H9 (cell line): ENCODE results near the gene IQCM. TPM values are rescaled to one million over a fixed set of nuclear protein-coding genes. Genes with fewer than 3 reads are reported as not detected.

Experiments used
- DNase-seq: peaks from one replicate; pipeline ENCODE4 v3.0.0-alpha.2; 2017
- H2AFZ ChIP-seq: one replicate; pipeline ENCODE4 v1.6.1; 2013; ENCODE audit warnings: mild to moderate bottlenecking, low read length, control low read depth, moderate library complexity
- H2AK5ac ChIP-seq: 2 replicates; pipeline ENCODE4 v1.6.1; 2013; ENCODE audit warnings: low read length, control low read depth, mixed read lengths; ENCODE audit not compliant: insufficient read length
- H2BK120ac ChIP-seq: one replicate; pipeline ENCODE4 v1.6.1; 2013; ENCODE audit warnings: low read depth, mild to moderate bottlenecking, low read length, control low read depth, inconsistent platforms; ENCODE audit not compliant: poor library complexity, severe bottlenecking
- H2BK12ac ChIP-seq: 2 replicates; pipeline ENCODE4 v1.6.1; 2013; ENCODE audit warnings: low read length, control low read depth, mixed read lengths, low read depth; ENCODE audit not compliant: insufficient read length
- H2BK15ac ChIP-seq: 2 replicates; pipeline ENCODE4 v1.6.1; 2013; ENCODE audit warnings: low read depth, low read length, control low read depth
- H2BK20ac ChIP-seq: one replicate; pipeline ENCODE4 v1.6.1; 2013; ENCODE audit warnings: low read depth, mild to moderate bottlenecking, low read length, control low read depth, inconsistent platforms; ENCODE audit not compliant: poor library complexity, severe bottlenecking
- H2BK5ac ChIP-seq: 2 replicates; pipeline ENCODE4 v1.6.1; 2013; ENCODE audit warnings: low read length, control low read depth, mixed read lengths; ENCODE audit not compliant: insufficient read length
- H3K14ac ChIP-seq: 2 replicates; pipeline ENCODE4 v1.6.1; 2013; ENCODE audit warnings: low read length, control low read depth; ENCODE audit not compliant: insufficient read depth
- H3K18ac ChIP-seq: 2 replicates; pipeline ENCODE4 v1.6.1; 2013; ENCODE audit warnings: low read depth, mild to moderate bottlenecking, mixed read lengths, low read length, control low read depth; ENCODE audit not compliant: insufficient read length
- H3K23ac ChIP-seq: 2 replicates; pipeline ENCODE4 v1.6.1; 2013; ENCODE audit warnings: low read length, control low read depth, mixed read lengths, low read depth; ENCODE audit not compliant: insufficient read length
- H3K23me2 ChIP-seq: 2 replicates; pipeline ENCODE4 v1.6.1; 2013; ENCODE audit warnings: low read depth, mild to moderate bottlenecking, mixed read lengths, low read length, control low read depth; ENCODE audit not compliant: insufficient read length, poor library complexity, severe bottlenecking
- H3K27ac ChIP-seq: 2 replicates; pipeline ENCODE4 v1.5.1; 2013; ENCODE audit warnings: low read length, control low read depth, mixed read lengths, low read depth; ENCODE audit not compliant: insufficient read length
- H3K27me3 ChIP-seq: 2 replicates; pipeline ENCODE4 v1.6.1; 2013; ENCODE audit warnings: low read length, control low read depth, inconsistent platforms; ENCODE audit not compliant: insufficient read depth
- H3K4ac ChIP-seq: 2 replicates; pipeline ENCODE4 v1.6.1; 2013; ENCODE audit warnings: low read depth, mild to moderate bottlenecking, control low read depth, inconsistent platforms, low read length, moderate library complexity
- H3K4me1 ChIP-seq: 2 replicates; pipeline ENCODE4 v1.6.1; 2013; ENCODE audit warnings: low read length, control low read depth, inconsistent platforms; ENCODE audit not compliant: insufficient read depth
- H3K4me2 ChIP-seq: 2 replicates; pipeline ENCODE4 v1.6.1; 2013; ENCODE audit warnings: low read length, control low read depth, mixed read lengths; ENCODE audit not compliant: insufficient read length, insufficient read depth
- H3K56ac ChIP-seq: 2 replicates; pipeline ENCODE4 v1.6.1; 2013; ENCODE audit warnings: low read depth, mild to moderate bottlenecking, mixed read lengths, low read length, control low read depth; ENCODE audit not compliant: insufficient read length
- H3K79me1 ChIP-seq: 2 replicates; pipeline ENCODE4 v1.6.1; 2013; ENCODE audit warnings: low read depth, mild to moderate bottlenecking, moderate library complexity, low read length, control low read depth, inconsistent platforms; ENCODE audit not compliant: insufficient read depth, poor library complexity, severe bottlenecking
- H3K79me2 ChIP-seq: 2 replicates; pipeline ENCODE4 v1.6.1; 2013; ENCODE audit warnings: low read length, control low read depth, inconsistent platforms; ENCODE audit not compliant: insufficient read depth
- H3K9ac ChIP-seq: 2 replicates; pipeline ENCODE4 v1.6.1; 2013; ENCODE audit warnings: low read length, control low read depth, mixed read lengths; ENCODE audit not compliant: insufficient read length; ENCODE audit errors: extremely low read depth
- H3K9me3 ChIP-seq: one replicate; pipeline ENCODE4 v1.6.1; 2013; ENCODE audit warnings: low read depth, low read length, inconsistent platforms; ENCODE audit not compliant: control insufficient read depth
- H3T11ph ChIP-seq: one replicate; pipeline ENCODE4 v1.6.1; 2013; ENCODE audit warnings: mild to moderate bottlenecking, low read length, control low read depth, inconsistent platforms
- H4K20me1 ChIP-seq: one replicate; pipeline ENCODE4 v1.6.1; 2013; ENCODE audit not compliant: control insufficient read depth, insufficient read length, insufficient read depth
- H4K5ac ChIP-seq: 2 replicates; pipeline ENCODE4 v1.6.1; 2013; ENCODE audit warnings: low read depth, mild to moderate bottlenecking, mixed read lengths, low read length, control low read depth; ENCODE audit not compliant: insufficient read length
- H4K8ac ChIP-seq: replicated peaks from 2 replicates; pipeline ENCODE4 v1.6.1; 2013; ENCODE audit warnings: low read length, control low read depth, mixed read lengths, low read depth; ENCODE audit not compliant: insufficient read length
- H4K91ac ChIP-seq: 2 replicates; pipeline ENCODE4 v1.6.1; 2013; ENCODE audit warnings: low read depth, mild to moderate bottlenecking, moderate library complexity, mixed read lengths, low read length, control low read depth; ENCODE audit not compliant: insufficient read length
- H3K27ac Mint-ChIP-seq, 3 experiments: 2 replicates in 2 of 3; 3 replicates in 1 of 3; pipeline ENCODE4 v1.8.0; 2020 to 2021; ENCODE audit warnings: mixed read lengths in 3 of 3, mild to moderate bottlenecking in 1 of 3, moderate library complexity in 1 of 3
- H3K27me3 Mint-ChIP-seq: 2 replicates; pipeline ENCODE4 v1.8.0; 2021; ENCODE audit warnings: low read depth, mild to moderate bottlenecking, moderate library complexity, mixed read lengths
- H3K36me3 Mint-ChIP-seq, 3 experiments: 2 replicates in 2 of 3; 3 replicates in 1 of 3; pipeline ENCODE4 v1.8.0; 2020 to 2021; ENCODE audit warnings: low read depth in 3 of 3, mixed read lengths in 3 of 3; ENCODE audit not compliant: insufficient read depth in 1 of 3
- H3K4me1 Mint-ChIP-seq, 2 experiments: 2 replicates each; pipeline ENCODE4 v1.8.0; 2020; ENCODE audit warnings: mixed read lengths in 2 of 2
- H3K4me3 Mint-ChIP-seq, 2 experiments: 2 replicates in 1 of 2; 3 replicates in 1 of 2; pipeline ENCODE4 v1.8.0; 2020 to 2021; ENCODE audit warnings: mild to moderate bottlenecking in 2 of 2, mixed read lengths in 2 of 2, moderate library complexity in 1 of 2
- H3K9me3 Mint-ChIP-seq, 2 experiments: 2 replicates in 1 of 2; 3 replicates in 1 of 2; pipeline ENCODE4 v1.8.0; 2020; ENCODE audit warnings: mild to moderate bottlenecking in 2 of 2, mixed read lengths in 2 of 2, moderate library complexity in 1 of 2
- CTCF ChIP-seq: fragments of 200-600 bp; sonication (generic); conservative IDR thresholded peaks from 3 replicates; pipeline ENCODE4 v1.8.0; 2021; ENCODE audit warnings: antibody characterized with exemption, mild to moderate bottlenecking
- total RNA-seq: library from RNA; stranded (reverse); gene quantifications from 2 replicates; pipeline ENCODE4 v1.2.1, GENCODE V29; 2021

Gene IQCM
- total RNA-seq, 1 experiment from 2014 or later = 0.15 TPM

DNA sequence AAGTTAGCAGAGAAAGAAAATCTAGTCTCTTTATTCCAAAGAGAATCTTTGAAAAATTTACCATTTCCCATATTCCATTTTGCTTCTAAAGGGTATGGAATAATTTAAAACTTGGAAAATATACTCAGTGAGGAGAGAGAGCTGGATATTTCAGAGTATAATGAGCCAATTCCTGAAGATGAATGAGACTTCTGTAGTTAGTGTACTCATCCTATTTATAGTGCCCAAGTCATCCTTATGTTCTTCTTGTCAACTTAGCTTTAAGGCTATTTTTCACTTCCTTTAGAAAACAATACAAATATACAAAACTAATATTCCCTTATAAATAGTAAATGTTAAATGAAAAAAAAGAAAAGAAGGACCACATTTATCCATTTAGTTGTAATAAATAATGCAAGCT lies 302.6 kb downstream of the IQCM start:
- H3T11ph ChIP-seq = no peak overlapping the region
- DNase-seq = no peak
- no peak overlapping the region for H2AK5ac ChIP-seq
- H3K14ac ChIP-seq = no peak overlapping the region
- no peak overlapping the region for H2BK12ac ChIP-seq
- H3K4me1 Mint-ChIP-seq = no peaks in the 10 kb centered on the region
- H4K8ac ChIP-seq = no peak overlapping the region
- no peak overlapping the region for H2AFZ ChIP-seq
- no peaks in the 10 kb centered on the region for H4K20me1 ChIP-seq
- no peak overlapping the region for H4K91ac ChIP-seq
- H3K4me2 ChIP-seq = no peak overlapping the region
- TF ChIP-seq CTCF = no peak
- no peak overlapping the region for H3K27ac Mint-ChIP-seq
- H3K27ac ChIP-seq = no peak overlapping the region
- peaks cover 6 to 13% (median 11%) of the 10 kb centered on the region in 3 experiments; a peak in 6 of 7 replicates for H3K36me3 Mint-ChIP-seq
- no peak overlapping the region for H2BK120ac ChIP-seq
- no peak overlapping the region for H3K18ac ChIP-seq
- H4K5ac ChIP-seq = no peak overlapping the region
- no peaks in the 10 kb centered on the region for H3K79me1 ChIP-seq
- H3K27me3 ChIP-seq = no peaks in the 10 kb centered on the region
- H3K4me3 Mint-ChIP-seq = no peak overlapping the region
- no peak overlapping the region for H2BK5ac ChIP-seq
- H3K4me1 ChIP-seq = no peaks in the 10 kb centered on the region
- H3K79me2 ChIP-seq = no peaks in the 10 kb centered on the region
- no peak overlapping the region for H3K56ac ChIP-seq
- no peak overlapping the region for H2BK15ac ChIP-seq
- no peak overlapping the region for H3K4ac ChIP-seq
- no peaks in the 10 kb centered on the region for H3K9me3 ChIP-seq
- no peak overlapping the region for H3K23ac ChIP-seq
- no peak overlapping the region for H2BK20ac ChIP-seq
- H3K9ac ChIP-seq = no peak overlapping the region
- H3K9me3 Mint-ChIP-seq = peaks cover 10 to 13% of the 10 kb centered on the region in 2 experiments
- H3K23me2 ChIP-seq = no peaks in the 10 kb centered on the region
- no peaks in the 10 kb centered on the region for H3K27me3 Mint-ChIP-seq
